Activated CD4-positive, alpha-beta T cell treated with anti-CD3 and anti-CD28 coated beads, Interleukin-2, amount 50 U/mL, for 16 hours (primary cell): Measurements from ENCODE around the gene NBPF12.
"Not testable (repeated sequence)": the region's sequence is repeated elsewhere in the genome, so short reads cannot be mapped to it uniquely, and the experiment has no call there.

Experiments used
- DNase-seq: peaks from one replicate; pipeline ENCODE4 v3.0.0-alpha.2; 2020

Gene NBPF12

GRCh38 chr1:146987502-146987901, 49.4 kb downstream of the NBPF12 start:
- not testable (repeated sequence) for DNase-seq

- DNase-seq: not testable (repeated sequence)
Observed at GRCh38 chr1:146989455-146989854, 51.3 kb downstream of the NBPF12 start.

GRCh38 chr1:147008495-147008894, 70.4 kb downstream of the NBPF12 start:
- DNase-seq: not testable (repeated sequence)

- peak; percentile 46 for DNase-seq
Observed at GRCh38 chr1:147026975-147027374, 88.9 kb downstream of the NBPF12 start.

GRCh38 chr1:147030066-147030653, 92.0 kb downstream of the NBPF12 start:
- peak; percentile 24 for DNase-seq

- no peak for DNase-seq
Observed at GRCh38 chr1:147039916-147040315, 101.8 kb downstream of the NBPF12 start.

- not testable (repeated sequence) for DNase-seq
Observed at GRCh38 chr1:147042891-147043290, 104.8 kb downstream of the NBPF12 start.

- DNase-seq: not testable (repeated sequence)
Observed at GRCh38 chr1:147044511-147044910, 106.4 kb downstream of the NBPF12 start.
